ENCODE data around the gene BTF3L4.

BTF3L4 gene

DNA sequence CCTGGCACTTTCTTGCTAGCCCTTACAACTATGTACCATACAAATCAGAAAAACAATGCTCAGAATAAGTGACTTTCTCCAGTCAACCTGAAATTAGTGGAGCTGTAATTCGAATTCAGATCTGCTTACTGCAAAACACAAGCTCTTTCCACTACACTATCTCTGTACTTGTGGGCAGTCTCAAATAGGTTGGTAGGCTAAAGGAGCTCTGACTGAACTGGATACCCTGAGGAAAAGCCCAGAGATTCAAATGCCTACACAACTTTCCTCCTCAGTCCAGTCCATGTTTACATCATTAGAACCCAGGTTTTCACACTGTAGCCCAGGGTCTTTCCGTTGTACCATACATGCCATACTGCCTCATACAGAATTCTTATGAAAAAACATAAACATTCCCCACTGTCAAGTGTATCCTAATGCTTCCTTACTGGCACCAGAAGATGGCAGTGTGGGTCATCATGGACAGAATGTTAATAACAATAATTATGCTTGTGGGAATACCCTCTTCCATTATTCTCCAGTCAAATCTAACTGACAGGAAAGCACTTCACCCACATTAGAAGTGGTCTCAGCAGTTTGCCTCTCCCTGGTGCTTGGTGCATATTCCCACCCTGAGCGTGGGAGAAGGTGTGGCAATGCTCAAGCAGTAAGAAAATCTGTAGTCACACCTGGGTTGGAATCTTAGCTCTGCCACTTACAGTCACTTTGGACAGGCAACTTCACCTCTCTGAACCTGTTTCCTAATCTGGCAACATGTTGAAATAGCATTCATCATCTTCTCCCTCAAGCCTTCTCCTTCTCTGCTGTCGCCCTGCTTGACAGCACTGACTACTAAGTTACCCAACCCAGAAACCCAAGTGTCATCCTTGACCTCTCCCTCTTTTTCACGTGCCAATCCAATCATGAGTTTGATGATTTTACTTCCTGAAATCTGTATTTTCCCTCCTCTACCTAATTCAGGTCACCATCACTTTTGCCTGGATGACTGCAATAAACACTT, 71.4 kb downstream of the BTF3L4 start:
- DNase-seq = peak; percentile 48

DNA sequence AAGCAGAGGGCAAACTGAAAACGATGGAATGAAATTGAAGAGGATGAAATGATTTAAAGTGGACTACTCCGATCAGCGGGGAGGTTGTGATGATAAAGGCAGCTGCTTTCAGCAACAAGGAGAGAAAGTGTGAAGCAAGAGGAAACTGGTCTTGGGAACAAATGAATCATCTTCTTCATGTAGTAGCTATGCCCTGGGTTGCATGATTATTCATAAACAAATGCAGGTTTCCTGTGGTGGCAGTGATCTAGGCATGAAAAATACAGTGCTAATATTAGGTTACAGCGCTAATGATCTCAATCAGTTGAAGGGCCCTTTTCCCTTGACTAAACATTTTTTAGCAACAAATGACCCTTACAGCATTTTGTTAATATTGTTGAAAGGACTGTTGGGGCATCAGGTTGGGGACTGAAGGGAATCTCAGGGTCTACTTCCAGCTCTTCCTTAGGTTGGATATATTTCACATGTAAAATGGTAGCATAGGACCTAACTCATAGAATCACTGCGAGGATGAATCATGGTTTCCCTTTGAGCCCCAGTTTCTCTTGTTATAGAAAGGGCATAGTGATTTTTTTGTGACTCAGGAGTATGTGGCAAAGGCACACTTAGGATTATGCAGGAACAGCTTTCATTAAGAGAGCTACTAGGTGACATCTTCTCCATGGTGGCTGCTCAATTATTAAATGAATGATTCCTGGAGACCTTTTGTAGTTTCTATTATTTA, 83.9 kb downstream of the BTF3L4 start:
- DNase-seq = no peak
